Measurements from ENCODE around the gene LMAN2L.

GRCh38 chr2:96679848-96680247, 60.0 kb downstream of the LMAN2L start:
- TF ChIP-seq CTCF (IDR thresholded peaks at IDR 0.05; ENCODE audit: low read depth, low read length, poor library complexity, severe bottlenecking) (no peak), EZH2phosphoT487 (IDR thresholded peaks at IDR 0.05; ENCODE audit: borderline replicate concordance, low read length) (no peak)

All from DOHH2 (cell line).